ENCODE measurements around the gene HOXD9. TPM values are rescaled to one million over a fixed set of nuclear protein-coding genes. Genes with fewer than 3 reads are reported as not detected.

Gene HOXD9
- polyA plus RNA-seq, 4 donors, result 0.27 to 1.9 (median 0.28) TPM; not detected in 1

GRCh38 chr2:176155356-176156044 lies 33.0 kb downstream of the HOXD9 start:
- Histone ChIP-seq H3K27me3 (ENCODE audit: control insufficient read depth in 3 of 3, insufficient read depth in 3 of 3, low read length in 3 of 3) (peaks cover 14 to 93% (median 59%) of the 10 kb centered on the region in 3 donors), H3K4me1 (ENCODE audit: control insufficient read depth in 3 of 3, insufficient read depth in 2 of 3, low read depth in 1 of 3, low read length in 2 of 3) (peaks cover 0 to 6% (median 0%) of the 10 kb centered on the region in 3 donors), H3K36me3 (ENCODE audit: control insufficient read depth in 3 of 3, insufficient read depth in 2 of 3, low read depth in 1 of 3, low read length in 3 of 3) (peaks cover 0 to 2% (median 0%) of the 10 kb centered on the region in 3 donors), H3K4me3 (ENCODE audit: low read depth in 1 of 3, low read length in 3 of 3) (no peak overlapping the region), H3K9me3 (ENCODE audit: control insufficient read depth in 2 of 2, insufficient read depth in 1 of 2, low read depth in 1 of 2, low read length in 1 of 2) (no peaks in the 10 kb centered on the region), H3K27ac (ENCODE audit: low read depth in 1 of 3, low read length in 2 of 3) (no peak overlapping the region)
- DNase-seq (no peak), FAIRE-seq (no peak)
- whole genome bisulfite sequencing, 3 donors, result 11 to 29% (median 15%) methylated on average over 6 of the region's 6 CpGs

GRCh38 chr2:176156301-176156806 lies 33.8 kb downstream of the HOXD9 start:
- 20 to 38% (median 26%) methylated on average over 7 to 8 of the region's 8 CpGs for WGBS, 3 donors
- H3K36me3 ChIP-seq (ENCODE audit: control insufficient read depth in 3 of 3, insufficient read depth in 2 of 3, low read depth in 1 of 3, low read length in 3 of 3), result peaks cover 0 to 2% (median 0%) of the 10 kb centered on the region in 3 donors
- DNase-seq (no peak), FAIRE-seq (no peak)
- peaks cover 12 to 93% (median 54%) of the 10 kb centered on the region in 3 donors for H3K27me3 ChIP-seq (ENCODE audit: control insufficient read depth in 3 of 3, insufficient read depth in 3 of 3, low read length in 3 of 3)
- no peaks in the 10 kb centered on the region for H3K9me3 ChIP-seq (ENCODE audit: control insufficient read depth in 2 of 2, insufficient read depth in 1 of 2, low read depth in 1 of 2, low read length in 1 of 2)
- peaks cover 0 to 6% (median 0%) of the 10 kb centered on the region in 3 donors for H3K4me1 ChIP-seq (ENCODE audit: control insufficient read depth in 3 of 3, insufficient read depth in 2 of 3, low read depth in 1 of 3, low read length in 2 of 3)
- H3K4me3 ChIP-seq (ENCODE audit: low read depth in 1 of 3, low read length in 3 of 3), result no peak overlapping the region
- no peak overlapping the region for H3K27ac ChIP-seq (ENCODE audit: low read depth in 1 of 3, low read length in 2 of 3)

GRCh38 chr2:176156807-176157498 lies 34.4 kb downstream of the HOXD9 start, which contains the start of gene HOXD3:
TSS of gene HOXD3 (plus strand) at chr2:176157307. CDS start at chr2:176169115, 11,808 bp downstream.
- H3K9me3 ChIP-seq (ENCODE audit: control insufficient read depth in 2 of 2, insufficient read depth in 1 of 2, low read depth in 1 of 2, low read length in 1 of 2), result no peaks in the 10 kb centered on the region
- peaks cover 6 to 95% (median 52%) of the 10 kb centered on the region in 3 donors for H3K27me3 ChIP-seq (ENCODE audit: control insufficient read depth in 3 of 3, insufficient read depth in 3 of 3, low read length in 3 of 3)
- H3K4me1 ChIP-seq (ENCODE audit: control insufficient read depth in 3 of 3, insufficient read depth in 2 of 3, low read depth in 1 of 3, low read length in 2 of 3), result peaks cover 0 to 6% (median 0%) of the 10 kb centered on the region in 3 donors
- DNase-seq (no peak), FAIRE-seq (no peak)
- 3 to 9% (median 7%) methylated on average over 48 of the region's 48 CpGs for WGBS, 3 donors
- peak within 1 kb of the TSS in 2 of 3 donors; percentile 8 to 16 for H3K4me3 ChIP-seq (ENCODE audit: low read depth in 1 of 3, low read length in 3 of 3)
- peak within 1 kb of the TSS in 1 of 3 donors; percentile 24 for H3K27ac ChIP-seq (ENCODE audit: low read depth in 1 of 3, low read length in 2 of 3)
- H3K36me3 ChIP-seq (ENCODE audit: control insufficient read depth in 3 of 3, insufficient read depth in 2 of 3, low read depth in 1 of 3, low read length in 3 of 3), result peaks cover 0 to 2% (median 0%) of the 10 kb centered on the region in 3 donors

GRCh38 chr2:176157499-176158185 lies 35.1 kb downstream of the HOXD9 start:
- peaks cover 5 to 96% (median 54%) of the 10 kb centered on the region in 3 donors for H3K27me3 ChIP-seq (ENCODE audit: control insufficient read depth in 3 of 3, insufficient read depth in 3 of 3, low read length in 3 of 3)
- FAIRE-seq (no peak), DNase-seq (peak; percentile 5 to 65)

GRCh38 chr2:176158186-176158591 lies 35.7 kb downstream of the HOXD9 start:
- Histone ChIP-seq H3K4me1 (ENCODE audit: control insufficient read depth in 3 of 3, insufficient read depth in 2 of 3, low read depth in 1 of 3, low read length in 2 of 3) (peaks cover 0 to 6% (median 0%) of the 10 kb centered on the region in 3 donors), H3K27ac (ENCODE audit: low read depth in 1 of 3, low read length in 2 of 3) (peak overlapping the region in 1 of 3 donors; percentile 24), H3K27me3 (ENCODE audit: control insufficient read depth in 3 of 3, insufficient read depth in 3 of 3, low read length in 3 of 3) (peaks cover 5 to 96% (median 53%) of the 10 kb centered on the region in 3 donors), H3K4me3 (ENCODE audit: low read depth in 1 of 3, low read length in 3 of 3) (peak overlapping the region in 1 of 3 donors; percentile 8), H3K36me3 (ENCODE audit: control insufficient read depth in 3 of 3, insufficient read depth in 2 of 3, low read depth in 1 of 3, low read length in 3 of 3) (no peaks in the 10 kb centered on the region), H3K9me3 (ENCODE audit: control insufficient read depth in 2 of 2, insufficient read depth in 1 of 2, low read depth in 1 of 2, low read length in 1 of 2) (no peaks in the 10 kb centered on the region)
- DNase-seq (no peak), FAIRE-seq (no peak)
- 7 to 12% (median 10%) methylated on average over 22 of the region's 22 CpGs for WGBS, 3 donors

More at GRCh38 chr2:176157499-176158185, 35.1 kb downstream of the HOXD9 start:
- Histone ChIP-seq H3K4me3 (ENCODE audit: low read depth in 1 of 3, low read length in 3 of 3) (peak overlapping the region in 2 of 3 donors; percentile 8 to 16), H3K4me1 (ENCODE audit: control insufficient read depth in 3 of 3, insufficient read depth in 2 of 3, low read depth in 1 of 3, low read length in 2 of 3) (peaks cover 0 to 6% (median 0%) of the 10 kb centered on the region in 3 donors), H3K9me3 (ENCODE audit: control insufficient read depth in 2 of 2, insufficient read depth in 1 of 2, low read depth in 1 of 2, low read length in 1 of 2) (no peaks in the 10 kb centered on the region), H3K27ac (ENCODE audit: low read depth in 1 of 3, low read length in 2 of 3) (peak overlapping the region in 1 of 3 donors; percentile 24), H3K36me3 (ENCODE audit: control insufficient read depth in 3 of 3, insufficient read depth in 2 of 3, low read depth in 1 of 3, low read length in 3 of 3) (peaks cover 0 to 2% (median 0%) of the 10 kb centered on the region in 3 donors)
- WGBS, 3 donors, result 4 to 7% (median 7%) methylated on average over 43 of the region's 43 CpGs

GRCh38 chr2:176158855-176159662 lies 36.5 kb downstream of the HOXD9 start:
- DNase-seq (no peak), FAIRE-seq (no peak)
- WGBS, 3 donors, result 7 to 17% (median 12%) methylated on average over 39 of the region's 39 CpGs
- no peaks in the 10 kb centered on the region for H3K36me3 ChIP-seq (ENCODE audit: control insufficient read depth in 3 of 3, insufficient read depth in 2 of 3, low read depth in 1 of 3, low read length in 3 of 3)
- peaks cover 0 to 6% (median 0%) of the 10 kb centered on the region in 3 donors for H3K4me1 ChIP-seq (ENCODE audit: control insufficient read depth in 3 of 3, insufficient read depth in 2 of 3, low read depth in 1 of 3, low read length in 2 of 3)
- peaks cover 5 to 98% (median 56%) of the 10 kb centered on the region in 3 donors for H3K27me3 ChIP-seq (ENCODE audit: control insufficient read depth in 3 of 3, insufficient read depth in 3 of 3, low read length in 3 of 3)
- no peak overlapping the region for H3K27ac ChIP-seq (ENCODE audit: low read depth in 1 of 3, low read length in 2 of 3)
- no peak overlapping the region for H3K4me3 ChIP-seq (ENCODE audit: low read depth in 1 of 3, low read length in 3 of 3)
- H3K9me3 ChIP-seq (ENCODE audit: control insufficient read depth in 2 of 2, insufficient read depth in 1 of 2, low read depth in 1 of 2, low read length in 1 of 2), result peaks cover 0 to 2% of the 10 kb centered on the region in 2 donors

- H3K36me3 ChIP-seq (ENCODE audit: control insufficient read depth in 3 of 3, insufficient read depth in 2 of 3, low read depth in 1 of 3, low read length in 3 of 3), result no peaks in the 10 kb centered on the region
- H3K27me3 ChIP-seq (ENCODE audit: control insufficient read depth in 3 of 3, insufficient read depth in 3 of 3, low read length in 3 of 3), result peaks cover 5 to 98% (median 61%) of the 10 kb centered on the region in 3 donors
- H3K4me1 ChIP-seq (ENCODE audit: control insufficient read depth in 3 of 3, insufficient read depth in 2 of 3, low read depth in 1 of 3, low read length in 2 of 3), result peaks cover 0 to 9% (median 0%) of the 10 kb centered on the region in 3 donors
- FAIRE-seq (no peak), DNase-seq (no peak)
- WGBS, 3 donors, result 6 to 12% (median 10%) methylated on average over 41 to 44 of the region's 44 CpGs
- no peak overlapping the region for H3K4me3 ChIP-seq (ENCODE audit: low read depth in 1 of 3, low read length in 3 of 3)
- no peak overlapping the region for H3K27ac ChIP-seq (ENCODE audit: low read depth in 1 of 3, low read length in 2 of 3)
- peaks cover 0 to 2% of the 10 kb centered on the region in 2 donors for H3K9me3 ChIP-seq (ENCODE audit: control insufficient read depth in 2 of 2, insufficient read depth in 1 of 2, low read depth in 1 of 2, low read length in 1 of 2)
Measured at GRCh38 chr2:176159663-176160250, 37.2 kb downstream of the HOXD9 start.

All from small intestine (tissue), 7 donors.